LNCAP (cell line): ENCODE data around the gene GPR137.

Experiments
- CTCF ChIP-seq: fragments of 450-650 bp; IDR thresholded peaks from 2 replicates; pipeline ENCODE4 v1.5.1; 2017; ENCODE audit warnings: mild to moderate bottlenecking

Gene GPR137

DNA sequence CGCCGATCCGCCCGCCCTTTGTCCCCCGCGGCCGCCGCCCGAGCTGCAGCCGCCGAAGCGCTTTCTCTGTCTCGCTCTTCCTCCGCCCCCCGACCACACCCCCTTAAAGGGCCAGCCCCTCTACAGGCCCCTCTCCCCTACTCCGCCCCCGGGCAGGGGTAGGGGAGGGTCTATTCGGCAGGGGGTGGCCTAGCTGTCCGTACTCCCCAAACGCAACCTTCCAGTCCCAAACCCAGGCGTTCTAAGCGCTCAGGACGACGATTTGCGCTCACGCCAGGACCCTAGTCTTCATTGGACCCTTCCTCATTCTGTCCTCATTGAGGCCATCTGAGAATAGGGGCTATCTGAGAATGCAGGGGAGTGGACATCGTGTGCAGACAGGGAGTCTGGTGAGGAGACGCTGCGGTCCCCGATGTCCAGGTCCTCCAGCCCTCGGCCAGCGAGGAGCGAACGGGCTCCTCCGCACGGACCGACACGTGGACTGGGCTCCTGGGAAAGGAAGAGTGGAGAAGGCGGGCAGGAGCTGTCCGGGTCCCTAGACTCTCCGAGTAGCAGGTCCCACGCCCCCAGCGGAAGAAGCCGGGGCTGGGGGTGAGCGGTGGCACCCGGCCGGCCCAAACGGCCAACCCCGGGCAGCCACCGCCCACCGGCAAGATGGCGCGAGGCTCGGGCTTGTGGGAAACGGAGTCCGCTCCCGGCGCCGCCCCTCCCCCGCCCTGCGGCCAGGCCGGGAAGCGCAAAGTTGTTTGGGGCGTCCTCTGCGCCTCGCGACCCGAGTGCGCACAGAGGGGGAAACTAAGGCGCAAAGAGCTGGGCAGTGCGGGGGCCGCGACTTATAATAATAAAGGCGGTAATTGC lies 38.5 kb upstream of the GPR137 start, which contains the start of gene PPP1R14B:
PPP1R14B (minus strand) TSS at position 73 of the 858 bp plus-strand sequence. CDS start 270 bp downstream, outside the sequence.
- no peak for TF ChIP-seq CTCF

- no peak for TF ChIP-seq CTCF
These were observed 37.7 kb upstream of the GPR137 start for GRCh38 chr11:64247729-64248531.

- TF ChIP-seq CTCF: no peak
These were observed 37.1 kb upstream of the GPR137 start for GRCh38 chr11:64248578-64248977.

DNA sequence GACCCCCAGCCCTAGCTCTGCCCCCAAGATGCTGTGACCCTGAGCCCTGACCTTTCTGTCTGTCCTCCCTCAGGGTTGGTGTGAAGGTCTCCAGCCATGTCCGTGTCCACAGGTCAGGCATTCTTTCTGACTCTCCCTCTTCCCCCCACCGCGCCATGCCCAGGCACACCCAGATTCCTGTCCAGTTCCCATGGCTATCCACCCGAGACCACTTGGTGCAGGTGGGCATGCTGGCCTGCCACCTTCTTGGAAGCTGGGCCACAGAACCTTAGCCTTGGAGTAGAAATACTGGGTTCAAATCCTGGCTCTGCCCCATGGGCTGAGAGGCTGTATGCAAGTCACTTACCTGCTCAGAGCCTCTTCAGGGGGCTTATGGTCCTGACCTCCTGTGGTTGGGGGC lies 36.6 kb upstream of the GPR137 start:
- no peak for TF ChIP-seq CTCF

DNA sequence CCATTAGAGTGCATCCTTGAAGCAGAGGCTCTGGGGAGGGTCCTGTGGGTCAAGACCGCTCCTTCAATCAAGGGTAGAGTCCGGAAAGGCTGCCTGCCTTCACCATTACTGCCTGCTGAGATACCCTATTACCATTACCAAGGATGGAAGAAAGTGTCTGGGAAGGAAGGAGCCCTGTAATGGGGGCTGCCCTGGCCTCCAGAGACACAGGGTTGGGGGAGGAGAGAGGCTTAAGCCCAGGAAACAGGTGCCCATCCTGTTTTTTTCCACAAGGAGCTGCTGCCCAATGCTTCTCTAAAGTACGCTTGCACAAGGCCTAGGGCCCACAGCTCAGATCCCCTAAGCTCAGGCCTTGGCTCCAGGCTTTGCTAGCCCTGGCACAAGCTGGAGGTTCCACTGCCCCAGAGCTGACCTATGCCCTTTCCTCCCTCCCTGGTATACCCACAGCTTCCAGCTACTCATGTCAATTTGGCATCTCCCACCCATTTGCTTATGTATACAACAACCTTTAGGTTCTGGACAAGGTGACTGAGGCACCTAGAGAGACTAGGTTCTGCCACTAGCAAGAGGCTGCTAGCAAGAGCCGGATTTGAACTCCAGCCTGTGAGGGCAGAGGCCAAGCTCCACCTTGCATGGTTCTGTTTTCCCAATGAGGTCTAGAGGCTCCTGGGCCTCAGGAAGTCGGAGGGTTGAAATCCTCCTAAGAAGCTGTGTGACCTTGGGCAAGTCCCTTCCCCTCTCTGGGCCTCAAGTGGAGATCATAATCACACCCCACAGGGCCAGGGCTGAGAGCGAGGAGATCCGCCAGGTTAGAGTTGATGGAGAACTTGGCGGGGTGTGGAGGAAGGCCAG lies 35.9 kb upstream of the GPR137 start:
- TF ChIP-seq CTCF: no peak

GRCh38 chr11:64250415-64251015 lies 35.1 kb upstream of the GPR137 start:
- TF ChIP-seq CTCF: no peak
